GM18520 (cell line): ENCODE results near the gene HELZ2.

Source experiments
- ATAC-seq: cut with Tn5 transposase; IDR thresholded peaks from one replicate; pipeline ENCODE4 v1.9.1; 2021; ENCODE audit not compliant: unreplicated experiment

The HELZ2 gene

DNA sequence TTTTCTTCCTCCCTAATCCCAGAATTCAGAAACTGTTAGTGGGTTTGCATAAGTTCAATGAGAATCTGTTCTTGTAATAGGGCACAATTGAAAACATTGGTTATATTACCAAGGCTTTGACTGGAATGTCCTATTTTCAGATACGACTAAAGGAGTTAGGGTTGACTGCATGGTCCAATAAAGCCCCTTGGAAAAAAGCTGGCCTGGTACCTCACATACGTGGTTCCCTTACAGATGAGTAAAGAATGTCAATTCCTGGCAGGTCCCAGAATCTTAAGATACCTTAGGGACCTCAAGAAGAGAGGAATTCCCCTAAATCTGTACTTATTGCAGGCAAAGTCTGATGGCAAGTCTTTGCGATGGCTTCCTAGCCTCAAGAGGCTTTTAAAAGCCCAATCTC, 48.9 kb downstream of the HELZ2 start:
- no peak for ATAC-seq
